C4-2B (cell line): ENCODE data around the gene ZFYVE19.

Experiments
- CTCF ChIP-seq: fragments of 450-650 bp; conservative IDR thresholded peaks from 2 replicates; pipeline ENCODE4 v1.5.1; 2017; ENCODE audit warnings: mild to moderate bottlenecking
- ZFX ChIP-seq: fragments of 450-650 bp; IDR thresholded peaks from 2 replicates; pipeline ENCODE4 v1.6.1; 2017

GRCh38 chr15:40796041-40796440 lies 10.8 kb upstream of the ZFYVE19 start:
- TF ChIP-seq ZFX, result no peak
- no peak for TF ChIP-seq CTCF
